Measurements from ENCODE around the gene HOOK2. TPM values are rescaled to one million over a fixed set of nuclear protein-coding genes. Genes with fewer than 3 reads are reported as not detected.

The HOOK2 gene
- total RNA-seq, 1 donor from 2014 or later: 25.9 TPM

DNA sequence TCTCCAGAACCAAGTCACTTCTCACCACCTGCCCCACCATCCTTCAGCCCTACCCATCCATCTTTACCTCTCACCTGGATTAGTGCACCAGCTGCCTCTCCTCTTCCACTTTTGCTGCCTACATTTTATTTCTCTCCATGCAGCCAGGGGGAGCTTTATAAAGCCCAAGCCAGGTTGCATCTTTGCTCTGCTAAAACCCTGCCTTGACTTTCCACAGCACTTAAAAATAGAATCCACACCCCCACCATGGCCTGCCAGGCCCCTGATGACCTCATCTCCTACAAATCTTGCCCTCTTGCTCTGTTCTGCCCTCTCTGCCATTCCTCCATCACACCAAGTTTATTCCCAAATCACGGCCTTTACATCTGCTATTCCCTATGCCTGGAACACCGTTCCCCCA lies 1.8 kb downstream of the HOOK2 start:
- no peaks in the 10 kb centered on the region for H3K36me3 ChIP-seq (ENCODE audit: insufficient read depth, low read length)
- TF ChIP-seq, protein P1, sequence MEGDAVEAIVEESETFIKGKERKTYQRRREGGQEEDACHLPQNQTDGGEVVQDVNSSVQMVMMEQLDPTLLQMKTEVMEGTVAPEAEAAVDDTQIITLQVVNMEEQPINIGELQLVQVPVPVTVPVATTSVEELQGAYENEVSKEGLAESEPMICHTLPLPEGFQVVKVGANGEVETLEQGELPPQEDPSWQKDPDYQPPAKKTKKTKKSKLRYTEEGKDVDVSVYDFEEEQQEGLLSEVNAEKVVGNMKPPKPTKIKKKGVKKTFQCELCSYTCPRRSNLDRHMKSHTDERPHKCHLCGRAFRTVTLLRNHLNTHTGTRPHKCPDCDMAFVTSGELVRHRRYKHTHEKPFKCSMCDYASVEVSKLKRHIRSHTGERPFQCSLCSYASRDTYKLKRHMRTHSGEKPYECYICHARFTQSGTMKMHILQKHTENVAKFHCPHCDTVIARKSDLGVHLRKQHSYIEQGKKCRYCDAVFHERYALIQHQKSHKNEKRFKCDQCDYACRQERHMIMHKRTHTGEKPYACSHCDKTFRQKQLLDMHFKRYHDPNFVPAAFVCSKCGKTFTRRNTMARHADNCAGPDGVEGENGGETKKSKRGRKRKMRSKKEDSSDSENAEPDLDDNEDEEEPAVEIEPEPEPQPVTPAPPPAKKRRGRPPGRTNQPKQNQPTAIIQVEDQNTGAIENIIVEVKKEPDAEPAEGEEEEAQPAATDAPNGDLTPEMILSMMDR (IDR thresholded peaks at IDR 0.05; ENCODE audit: insufficient read depth, low read depth, low read length): peak; percentile 22
- TF ChIP-seq EZH2 (IDR thresholded peaks at IDR 0.05; ENCODE audit: insufficient read depth, low read length): no peak
- no peak overlapping the region for H2AFZ ChIP-seq (ENCODE audit: low read depth, low read length)
- DNase-seq (ENCODE audit: low read depth) (no peak), FAIRE-seq (no peak)
- no peak overlapping the region for H3K4me2 ChIP-seq (ENCODE audit: low read length)
- H3K36me3 Mint-ChIP-seq (ENCODE audit: low read depth, unreplicated experiment): peaks cover 5% of the 10 kb centered on the region
- H3K9me3 Mint-ChIP-seq (ENCODE audit: unreplicated experiment): no peaks in the 10 kb centered on the region
- H3K27me3 Mint-ChIP-seq (ENCODE audit: low read depth, unreplicated experiment): peaks cover 5% of the 10 kb centered on the region
- H3K27ac ChIP-seq (ENCODE audit: low read depth, low read length): no peak overlapping the region
- peak overlapping the region; percentile 64 for H3K4me3 Mint-ChIP-seq (ENCODE audit: unreplicated experiment)
- H3K4me1 Mint-ChIP-seq (ENCODE audit: low read depth, unreplicated experiment): peaks cover 13% of the 10 kb centered on the region
- H3K9ac ChIP-seq (ENCODE audit: low read length): no peak overlapping the region
- no peaks in the 10 kb centered on the region for H4K20me1 ChIP-seq (ENCODE audit: insufficient read depth, low read length)
- H3K9me3 ChIP-seq (ENCODE audit: insufficient read depth, low read depth, low read length): no peaks in the 10 kb centered on the region
- peaks cover 14% of the 10 kb centered on the region for H3K4me1 ChIP-seq (ENCODE audit: insufficient read depth, low read length)
- H3K27me3 ChIP-seq (ENCODE audit: insufficient read depth, low read length): no peaks in the 10 kb centered on the region
- peak overlapping the region; percentile 73 for H3K27ac Mint-ChIP-seq (ENCODE audit: unreplicated experiment)
- H3K79me2 ChIP-seq (ENCODE audit: insufficient read depth, low read length): no peaks in the 10 kb centered on the region
- no peak overlapping the region for H3K4me3 ChIP-seq (ENCODE audit: insufficient read depth, low read depth, low read length)

DNA sequence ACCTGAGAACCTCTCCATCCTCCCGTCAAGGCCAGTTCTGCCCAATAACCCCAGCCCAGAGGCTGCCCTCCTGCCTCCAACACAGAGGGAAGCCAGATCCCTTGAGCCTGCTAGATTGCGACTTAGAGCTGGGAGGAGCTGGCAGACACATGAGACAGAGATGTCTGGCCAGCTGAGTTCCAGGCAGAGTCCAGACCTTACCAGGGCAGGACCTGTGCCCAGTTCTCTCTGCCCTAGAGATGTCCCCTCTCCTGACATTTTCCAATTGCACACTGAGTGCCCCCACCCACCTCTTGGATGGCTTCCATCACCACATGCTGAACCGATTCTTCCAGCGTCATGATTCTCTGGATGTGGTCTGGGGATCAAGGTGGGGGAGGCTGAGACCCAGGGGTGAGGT lies 3.0 kb downstream of the HOOK2 start:
- H3K9me3 Mint-ChIP-seq (ENCODE audit: unreplicated experiment): no peaks in the 10 kb centered on the region
- peaks cover 9% of the 10 kb centered on the region for H3K4me1 Mint-ChIP-seq (ENCODE audit: low read depth, unreplicated experiment)
- H3K4me3 Mint-ChIP-seq (ENCODE audit: unreplicated experiment): no peak overlapping the region

DNA sequence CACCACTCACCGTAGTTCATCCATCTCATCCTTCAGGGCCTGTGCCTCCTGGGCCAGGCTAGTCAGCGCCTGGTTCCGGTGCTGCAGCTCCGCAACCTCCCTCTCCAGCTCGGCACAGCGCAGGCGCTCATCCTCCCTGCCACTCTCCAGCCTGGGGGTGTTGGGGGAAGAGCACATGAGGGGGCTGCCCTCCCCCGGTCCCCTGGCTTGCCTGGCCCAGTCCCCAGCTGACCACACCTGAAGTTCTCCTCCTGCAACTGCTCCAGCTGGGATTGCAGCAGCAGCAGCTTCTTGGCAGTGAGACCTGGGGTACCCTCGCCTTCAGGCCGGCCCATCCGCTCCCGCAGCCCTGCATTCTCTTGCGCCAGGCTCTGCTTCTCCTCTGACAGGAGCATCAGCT lies 4.4 kb downstream of the HOOK2 start:
- no peak overlapping the region for H3K4me2 ChIP-seq (ENCODE audit: low read length)
- no peaks in the 10 kb centered on the region for H3K27me3 ChIP-seq (ENCODE audit: insufficient read depth, low read length)
- no peak overlapping the region for H3K9ac ChIP-seq (ENCODE audit: low read length)
- H3K79me2 ChIP-seq (ENCODE audit: insufficient read depth, low read length): no peaks in the 10 kb centered on the region
- H3K4me3 ChIP-seq (ENCODE audit: insufficient read depth, low read depth, low read length): no peak overlapping the region
- no peak overlapping the region for H2AFZ ChIP-seq (ENCODE audit: low read depth, low read length)
- no peak for DNase-seq (ENCODE audit: low read depth)
- no peaks in the 10 kb centered on the region for H3K9me3 ChIP-seq (ENCODE audit: insufficient read depth, low read depth, low read length)
- Mint-ChIP-seq H3K27me3 (ENCODE audit: low read depth, unreplicated experiment) (peaks cover 5% of the 10 kb centered on the region), H3K4me1 (ENCODE audit: low read depth, unreplicated experiment) (peaks cover 9% of the 10 kb centered on the region), H3K27ac (ENCODE audit: unreplicated experiment) (no peak overlapping the region), H3K4me3 (ENCODE audit: unreplicated experiment) (no peak overlapping the region), H3K9me3 (ENCODE audit: unreplicated experiment) (no peaks in the 10 kb centered on the region), H3K36me3 (ENCODE audit: low read depth, unreplicated experiment) (peaks cover 12% of the 10 kb centered on the region)
- no peak overlapping the region for H3K27ac ChIP-seq (ENCODE audit: low read depth, low read length)
- H3K36me3 ChIP-seq (ENCODE audit: insufficient read depth, low read length): no peaks in the 10 kb centered on the region
- TF ChIP-seq, protein P1 (IDR thresholded peaks at IDR 0.05; ENCODE audit: insufficient read depth, low read depth, low read length): no peak
- TF ChIP-seq EZH2 (IDR thresholded peaks at IDR 0.05; ENCODE audit: insufficient read depth, low read length): no peak
- H4K20me1 ChIP-seq (ENCODE audit: insufficient read depth, low read length): no peaks in the 10 kb centered on the region
- H3K4me1 ChIP-seq (ENCODE audit: insufficient read depth, low read length): peaks cover 4% of the 10 kb centered on the region
- no peak for FAIRE-seq

More for the DNA sequence above, 3.0 kb downstream of the HOOK2 start:
- peaks cover 5% of the 10 kb centered on the region for H3K27me3 Mint-ChIP-seq (ENCODE audit: low read depth, unreplicated experiment)
- peak overlapping the region; percentile 34 for H3K27ac Mint-ChIP-seq (ENCODE audit: unreplicated experiment)
- Histone ChIP-seq H3K27me3 (ENCODE audit: insufficient read depth, low read length) (no peaks in the 10 kb centered on the region), H4K20me1 (ENCODE audit: insufficient read depth, low read length) (no peaks in the 10 kb centered on the region), H3K9ac (ENCODE audit: low read length) (no peak overlapping the region), H3K4me3 (ENCODE audit: insufficient read depth, low read depth, low read length) (no peak overlapping the region), H3K36me3 (ENCODE audit: insufficient read depth, low read length) (no peaks in the 10 kb centered on the region), H2AFZ (ENCODE audit: low read depth, low read length) (no peak overlapping the region), H3K4me2 (ENCODE audit: low read length) (no peak overlapping the region), H3K4me1 (ENCODE audit: insufficient read depth, low read length) (peaks cover 7% of the 10 kb centered on the region), H3K9me3 (ENCODE audit: insufficient read depth, low read depth, low read length) (no peaks in the 10 kb centered on the region), H3K79me2 (ENCODE audit: insufficient read depth, low read length) (no peaks in the 10 kb centered on the region), H3K27ac (ENCODE audit: low read depth, low read length) (no peak overlapping the region)
- no peak for DNase-seq (ENCODE audit: low read depth)
- H3K36me3 Mint-ChIP-seq (ENCODE audit: low read depth, unreplicated experiment): peaks cover 7% of the 10 kb centered on the region
- FAIRE-seq: no peak
- TF ChIP-seq, protein P1 (IDR thresholded peaks at IDR 0.05; ENCODE audit: insufficient read depth, low read depth, low read length): no peak
- no peak for TF ChIP-seq EZH2 (IDR thresholded peaks at IDR 0.05; ENCODE audit: insufficient read depth, low read length)

All from astrocyte (in vitro differentiated cells and primary cell).